Astrocyte (in vitro differentiated cells and primary cell): ENCODE results near the gene HS3ST6. TPM values are rescaled to one million over a fixed set of nuclear protein-coding genes. Genes with fewer than 3 reads are reported as not detected.
"Not testable (repeated sequence)": the region's sequence is repeated elsewhere in the genome, so short reads cannot be mapped to it uniquely, and the experiment has no call there.

Experiments
- DNase-seq: peaks from one replicate; pipeline ENCODE4 v3.0.0-alpha.2; 2010; ENCODE audit warnings: low read depth
- FAIRE-seq: peaks from 2 replicates; lab custom pipeline; 2011; peaks lifted over from hg19 to GRCh38; lab: Jason Lieb, UNC
- H2AFZ ChIP-seq: 2 replicates; pipeline ENCODE4 v1.6.0; 2012; ENCODE audit warnings: low read depth, low read length, inconsistent platforms
- H3K27ac ChIP-seq: 2 replicates; pipeline ENCODE4 v1.5.1; 2011; ENCODE audit warnings: low read depth, low read length, inconsistent platforms
- H3K27me3 ChIP-seq: 2 replicates; pipeline ENCODE4 v1.6.0; 2011; ENCODE audit warnings: low read length, inconsistent platforms; ENCODE audit not compliant: insufficient read depth
- H3K36me3 ChIP-seq: 2 replicates; pipeline ENCODE4 v1.5.1; 2011; ENCODE audit warnings: low read length, inconsistent platforms; ENCODE audit not compliant: insufficient read depth
- H3K4me1 ChIP-seq: 2 replicates; pipeline ENCODE4 v1.5.1; 2011; ENCODE audit warnings: low read length, inconsistent platforms; ENCODE audit not compliant: insufficient read depth
- H3K4me2 ChIP-seq: 2 replicates; pipeline ENCODE4 v1.6.0; 2012; ENCODE audit warnings: low read length, inconsistent platforms
- H3K4me3 ChIP-seq: 2 replicates; pipeline ENCODE4 v1.5.1; 2011; ENCODE audit warnings: low read depth, mild to moderate bottlenecking, low read length, inconsistent platforms; ENCODE audit not compliant: insufficient read depth
- H3K79me2 ChIP-seq: 2 replicates; pipeline ENCODE4 v1.6.0; 2012; ENCODE audit warnings: mild to moderate bottlenecking, low read length, inconsistent platforms; ENCODE audit not compliant: insufficient read depth
- H3K9ac ChIP-seq: 2 replicates; pipeline ENCODE4 v1.6.0; 2012; ENCODE audit warnings: mild to moderate bottlenecking, low read length, inconsistent platforms
- H3K9me3 ChIP-seq: 2 replicates; pipeline ENCODE4 v1.5.1; 2012; ENCODE audit warnings: low read depth, mild to moderate bottlenecking, low read length, inconsistent platforms; ENCODE audit not compliant: insufficient read depth
- H4K20me1 ChIP-seq: 2 replicates; pipeline ENCODE4 v1.6.0; 2012; ENCODE audit warnings: low read length, inconsistent platforms; ENCODE audit not compliant: insufficient read depth
- H3K27ac Mint-ChIP-seq: one replicate; pipeline ENCODE4 v1.8.0; 2021; ENCODE audit warnings: mild to moderate bottlenecking, mixed read lengths; ENCODE audit not compliant: unreplicated experiment
- H3K27me3 Mint-ChIP-seq: one replicate; pipeline ENCODE4 v1.8.0; 2021; ENCODE audit warnings: low read depth, mixed read lengths; ENCODE audit not compliant: unreplicated experiment
- H3K36me3 Mint-ChIP-seq: one replicate; pipeline ENCODE4 v1.8.0; 2021; ENCODE audit warnings: low read depth, mixed read lengths; ENCODE audit not compliant: unreplicated experiment
- H3K4me1 Mint-ChIP-seq: one replicate; pipeline ENCODE4 v1.8.0; 2021; ENCODE audit warnings: low read depth, mixed read lengths; ENCODE audit not compliant: unreplicated experiment
- H3K4me3 Mint-ChIP-seq: one replicate; pipeline ENCODE4 v1.8.0; 2021; ENCODE audit warnings: mild to moderate bottlenecking, moderate library complexity, mixed read lengths; ENCODE audit not compliant: unreplicated experiment
- H3K9me3 Mint-ChIP-seq: one replicate; pipeline ENCODE4 v1.8.0; 2021; ENCODE audit warnings: mild to moderate bottlenecking, mixed read lengths; ENCODE audit not compliant: unreplicated experiment
- EZH2 ChIP-seq: IDR thresholded peaks from 2 replicates; pipeline ENCODE4 v1.6.1; 2012; ENCODE audit warnings: mild to moderate bottlenecking, low read length, inconsistent platforms; ENCODE audit not compliant: insufficient read depth
- total RNA-seq: library from RNA; stranded (reverse); gene quantifications from 2 replicates; pipeline ENCODE4 v1.2.1, GENCODE V29; 2021
- TF ChIP-seq, protein P1 (sequence below): IDR thresholded peaks from 2 replicates; pipeline ENCODE4 v1.5.1; 2011; ENCODE audit warnings: low read depth, mild to moderate bottlenecking, inconsistent platforms, low read length, moderate library complexity; ENCODE audit not compliant: insufficient read depth

Gene HS3ST6
- total RNA-seq, 1 donor from 2014 or later = not detected

DNA sequence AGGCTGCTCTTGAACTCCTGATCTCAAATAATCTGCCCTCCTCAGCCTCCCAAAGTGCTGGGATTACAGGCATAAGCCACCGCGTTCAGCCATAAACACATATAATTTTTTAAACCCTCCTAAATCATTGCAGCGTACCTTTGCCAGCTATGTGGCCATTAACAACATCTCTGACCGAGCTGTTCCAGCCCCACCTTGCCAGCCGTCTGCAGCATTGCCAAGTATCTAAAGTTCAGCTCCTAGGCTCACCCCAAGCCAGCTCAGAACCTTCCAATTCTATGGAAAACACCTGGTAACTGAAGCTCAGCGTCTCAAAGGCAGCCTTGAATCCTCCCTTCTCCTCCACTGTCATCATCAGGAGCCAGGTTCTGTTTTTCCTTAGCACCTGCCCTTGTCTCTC lies 41.1 kb downstream of the HS3ST6 start:
- H3K27ac Mint-ChIP-seq = no peak overlapping the region
- no peak for DNase-seq
- no peaks in the 10 kb centered on the region for H4K20me1 ChIP-seq
- H3K9ac ChIP-seq = no peak overlapping the region
- H3K27me3 Mint-ChIP-seq = peaks cover 38% of the 10 kb centered on the region
- H3K27ac ChIP-seq = no peak overlapping the region
- H3K4me1 Mint-ChIP-seq = no peaks in the 10 kb centered on the region
- H3K9me3 Mint-ChIP-seq = peaks cover 4% of the 10 kb centered on the region
- H3K36me3 Mint-ChIP-seq = no peaks in the 10 kb centered on the region
- H3K4me2 ChIP-seq = no peak overlapping the region
- H2AFZ ChIP-seq = no peak overlapping the region
- H3K36me3 ChIP-seq = no peaks in the 10 kb centered on the region
- TF ChIP-seq EZH2 = no peak
- TF ChIP-seq, protein P1, sequence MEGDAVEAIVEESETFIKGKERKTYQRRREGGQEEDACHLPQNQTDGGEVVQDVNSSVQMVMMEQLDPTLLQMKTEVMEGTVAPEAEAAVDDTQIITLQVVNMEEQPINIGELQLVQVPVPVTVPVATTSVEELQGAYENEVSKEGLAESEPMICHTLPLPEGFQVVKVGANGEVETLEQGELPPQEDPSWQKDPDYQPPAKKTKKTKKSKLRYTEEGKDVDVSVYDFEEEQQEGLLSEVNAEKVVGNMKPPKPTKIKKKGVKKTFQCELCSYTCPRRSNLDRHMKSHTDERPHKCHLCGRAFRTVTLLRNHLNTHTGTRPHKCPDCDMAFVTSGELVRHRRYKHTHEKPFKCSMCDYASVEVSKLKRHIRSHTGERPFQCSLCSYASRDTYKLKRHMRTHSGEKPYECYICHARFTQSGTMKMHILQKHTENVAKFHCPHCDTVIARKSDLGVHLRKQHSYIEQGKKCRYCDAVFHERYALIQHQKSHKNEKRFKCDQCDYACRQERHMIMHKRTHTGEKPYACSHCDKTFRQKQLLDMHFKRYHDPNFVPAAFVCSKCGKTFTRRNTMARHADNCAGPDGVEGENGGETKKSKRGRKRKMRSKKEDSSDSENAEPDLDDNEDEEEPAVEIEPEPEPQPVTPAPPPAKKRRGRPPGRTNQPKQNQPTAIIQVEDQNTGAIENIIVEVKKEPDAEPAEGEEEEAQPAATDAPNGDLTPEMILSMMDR = no peak
- no peaks in the 10 kb centered on the region for H3K79me2 ChIP-seq
- H3K4me3 ChIP-seq = no peak overlapping the region
- H3K9me3 ChIP-seq = no peaks in the 10 kb centered on the region
- FAIRE-seq = no peak
- H3K27me3 ChIP-seq = peaks cover 29% of the 10 kb centered on the region
- no peaks in the 10 kb centered on the region for H3K4me1 ChIP-seq
- no peak overlapping the region for H3K4me3 Mint-ChIP-seq

- no peaks in the 10 kb centered on the region for H3K36me3 ChIP-seq
- Mint-ChIP-seq H3K9me3 (peaks cover 4% of the 10 kb centered on the region), H3K36me3 (no peaks in the 10 kb centered on the region), H3K27me3 (peaks cover 36% of the 10 kb centered on the region), H3K27ac (no peak overlapping the region), H3K4me3 (no peak overlapping the region), H3K4me1 (no peaks in the 10 kb centered on the region)
- no peak for FAIRE-seq
- TF ChIP-seq EZH2 = no peak
- TF ChIP-seq, protein P1 = no peak
- H2AFZ ChIP-seq = no peak overlapping the region
- no peak overlapping the region for H3K27ac ChIP-seq
- no peaks in the 10 kb centered on the region for H3K4me1 ChIP-seq
- no peaks in the 10 kb centered on the region for H4K20me1 ChIP-seq
- peaks cover 29% of the 10 kb centered on the region for H3K27me3 ChIP-seq
- no peak overlapping the region for H3K4me3 ChIP-seq
- H3K9me3 ChIP-seq = no peaks in the 10 kb centered on the region
- DNase-seq = no peak
- H3K79me2 ChIP-seq = no peaks in the 10 kb centered on the region
- no peak overlapping the region for H3K9ac ChIP-seq
- no peak overlapping the region for H3K4me2 ChIP-seq
Measured at GRCh38 chr16:1876468-1876867, 41.7 kb downstream of the HS3ST6 start.

DNA sequence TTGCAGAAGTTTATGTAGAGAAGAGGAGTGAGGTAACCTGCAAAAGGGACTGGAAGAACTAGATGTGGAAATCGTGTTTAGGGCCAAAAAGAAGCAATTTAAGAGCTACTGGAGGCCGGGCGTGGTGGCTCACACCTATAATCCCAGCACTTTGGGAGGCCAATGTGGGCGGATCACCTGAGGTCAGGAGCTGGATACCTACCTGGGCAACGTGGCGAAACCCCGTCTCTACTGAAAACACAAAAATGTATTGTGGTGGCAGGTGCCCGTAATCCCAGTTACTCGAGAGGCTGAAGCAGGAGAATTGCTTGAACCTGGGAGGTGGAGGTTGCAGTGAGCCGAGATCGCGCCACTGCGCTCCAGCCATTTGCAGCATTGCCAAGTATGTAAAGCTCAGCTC lies 42.1 kb downstream of the HS3ST6 start:
- H3K9ac ChIP-seq, H3K4me3 ChIP-seq, H3K9me3 ChIP-seq, FAIRE-seq, H3K4me1 ChIP-seq, H3K4me3 Mint-ChIP-seq, H3K4me1 Mint-ChIP-seq, DNase-seq, H3K9me3 Mint-ChIP-seq, H4K20me1 ChIP-seq, H3K36me3 Mint-ChIP-seq, H3K27ac Mint-ChIP-seq, H3K4me2 ChIP-seq, H3K36me3 ChIP-seq, H2AFZ ChIP-seq, H3K27ac ChIP-seq, H3K79me2 ChIP-seq: not testable (repeated sequence)
- peaks cover 29% of the 10 kb centered on the region for H3K27me3 ChIP-seq
- H3K27me3 Mint-ChIP-seq = peaks cover 36% of the 10 kb centered on the region
